Osteoblast (primary cell): ENCODE data around the gene TEX51. TPM values are rescaled to one million over a fixed set of nuclear protein-coding genes. Genes with fewer than 3 reads are reported as not detected.

Source experiments
- DNase-seq: peaks from one replicate; pipeline ENCODE4 v3.0.0; 2011; ENCODE audit warnings: low spot score, mixed read lengths; ENCODE audit not compliant: insufficient read length; ENCODE audit errors: missing footprints
- H2AFZ ChIP-seq: 2 replicates; pipeline ENCODE4 v1.6.0; 2011; ENCODE audit warnings: mild to moderate bottlenecking, low read length
- H3K27ac ChIP-seq: 2 replicates; pipeline ENCODE4 v1.5.1; 2011; ENCODE audit warnings: mild to moderate bottlenecking, low read depth, low read length, moderate library complexity
- H3K27me3 ChIP-seq: 2 replicates; pipeline ENCODE4 v1.6.0; 2012; ENCODE audit warnings: mild to moderate bottlenecking, control low read depth, inconsistent platforms, low read length, moderate library complexity; ENCODE audit not compliant: insufficient read depth
- H3K36me3 ChIP-seq: 2 replicates; pipeline ENCODE4 v1.5.1; 2011; ENCODE audit warnings: mild to moderate bottlenecking, low read length, control low read depth, moderate library complexity; ENCODE audit not compliant: insufficient read depth
- H3K4me1 ChIP-seq: 2 replicates; pipeline ENCODE4 v1.5.1; 2011; ENCODE audit warnings: mild to moderate bottlenecking, low read length, control low read depth, moderate library complexity; ENCODE audit not compliant: insufficient read depth
- H3K4me2 ChIP-seq: 2 replicates; pipeline ENCODE4 v1.6.0; 2011; ENCODE audit warnings: mild to moderate bottlenecking, low read length; ENCODE audit not compliant: insufficient read depth
- H3K4me3 ChIP-seq: fragments of 200-600 bp; sonication (generic); 3 replicates; pipeline ENCODE4 v1.5.1; 2012; ENCODE audit warnings: mild to moderate bottlenecking, low read length, inconsistent platforms; ENCODE audit not compliant: insufficient read depth
- H3K79me2 ChIP-seq: 2 replicates; pipeline ENCODE4 v1.6.0; 2012; ENCODE audit warnings: mild to moderate bottlenecking, low read length, control low read depth, inconsistent platforms; ENCODE audit not compliant: insufficient read depth
- H3K9me3 ChIP-seq: 2 replicates; pipeline ENCODE4 v1.5.1; 2011; ENCODE audit warnings: low read depth, low read length, control low read depth
- H4K20me1 ChIP-seq: 2 replicates; pipeline ENCODE4 v1.6.0; 2012; ENCODE audit warnings: mild to moderate bottlenecking, low read length, control low read depth; ENCODE audit not compliant: insufficient read depth
- total RNA-seq: library from RNA; depleted of rRNA; stranded (reverse); fragments of >200 nt; gene quantifications from 2 replicates; pipeline ENCODE4 v1.2.3, GENCODE V29; 2012
- TF ChIP-seq, protein P1 (sequence below): IDR thresholded peaks from 2 replicates; pipeline ENCODE4 v1.5.1; 2011; ENCODE audit warnings: mild to moderate bottlenecking, low read depth, low read length, moderate library complexity; ENCODE audit errors: extremely low read depth

TEX51 gene
- total RNA-seq, 1 donor: not detected

GRCh38 chr2:126911111-126911796, 12.6 kb downstream of the TEX51 start:
- H2AFZ ChIP-seq: no peak overlapping the region
- no peaks in the 10 kb centered on the region for H3K4me1 ChIP-seq
- H3K4me3 ChIP-seq: no peak overlapping the region
- DNase-seq: no peak
- H3K36me3 ChIP-seq: no peaks in the 10 kb centered on the region
- no peak overlapping the region for H3K27ac ChIP-seq
- no peaks in the 10 kb centered on the region for H4K20me1 ChIP-seq
- no peaks in the 10 kb centered on the region for H3K79me2 ChIP-seq
- no peaks in the 10 kb centered on the region for H3K9me3 ChIP-seq
- no peaks in the 10 kb centered on the region for H3K27me3 ChIP-seq
- TF ChIP-seq, protein P1, sequence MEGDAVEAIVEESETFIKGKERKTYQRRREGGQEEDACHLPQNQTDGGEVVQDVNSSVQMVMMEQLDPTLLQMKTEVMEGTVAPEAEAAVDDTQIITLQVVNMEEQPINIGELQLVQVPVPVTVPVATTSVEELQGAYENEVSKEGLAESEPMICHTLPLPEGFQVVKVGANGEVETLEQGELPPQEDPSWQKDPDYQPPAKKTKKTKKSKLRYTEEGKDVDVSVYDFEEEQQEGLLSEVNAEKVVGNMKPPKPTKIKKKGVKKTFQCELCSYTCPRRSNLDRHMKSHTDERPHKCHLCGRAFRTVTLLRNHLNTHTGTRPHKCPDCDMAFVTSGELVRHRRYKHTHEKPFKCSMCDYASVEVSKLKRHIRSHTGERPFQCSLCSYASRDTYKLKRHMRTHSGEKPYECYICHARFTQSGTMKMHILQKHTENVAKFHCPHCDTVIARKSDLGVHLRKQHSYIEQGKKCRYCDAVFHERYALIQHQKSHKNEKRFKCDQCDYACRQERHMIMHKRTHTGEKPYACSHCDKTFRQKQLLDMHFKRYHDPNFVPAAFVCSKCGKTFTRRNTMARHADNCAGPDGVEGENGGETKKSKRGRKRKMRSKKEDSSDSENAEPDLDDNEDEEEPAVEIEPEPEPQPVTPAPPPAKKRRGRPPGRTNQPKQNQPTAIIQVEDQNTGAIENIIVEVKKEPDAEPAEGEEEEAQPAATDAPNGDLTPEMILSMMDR: no peak
- H3K4me2 ChIP-seq: no peak overlapping the region

DNA sequence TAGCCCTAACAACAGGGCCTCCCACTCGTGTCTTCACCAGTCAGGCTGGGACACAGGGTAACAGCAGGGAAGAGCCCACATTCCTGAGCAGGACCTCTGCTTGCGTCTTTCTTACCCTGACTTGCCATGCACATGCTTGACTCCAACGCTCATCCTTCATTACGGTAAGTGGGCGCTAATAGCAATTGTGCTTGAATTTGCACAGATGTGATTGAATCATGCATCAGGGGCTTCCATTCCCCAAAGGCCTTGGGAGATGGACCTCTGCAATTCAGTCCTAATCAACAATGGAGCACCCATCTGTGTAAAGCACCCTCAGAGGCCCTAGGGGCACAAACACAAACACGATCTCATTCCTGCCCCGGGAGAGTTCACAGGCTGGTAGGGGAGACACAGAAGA, 13.5 kb downstream of the TEX51 start:
- DNase-seq: no peak
- Histone ChIP-seq H4K20me1 (no peaks in the 10 kb centered on the region), H3K27me3 (no peaks in the 10 kb centered on the region), H2AFZ (no peak overlapping the region), H3K79me2 (no peaks in the 10 kb centered on the region), H3K9me3 (no peaks in the 10 kb centered on the region), H3K27ac (no peak overlapping the region), H3K4me2 (no peak overlapping the region), H3K4me3 (no peak overlapping the region), H3K36me3 (no peaks in the 10 kb centered on the region), H3K4me1 (no peaks in the 10 kb centered on the region)
- TF ChIP-seq, protein P1: no peak

DNA sequence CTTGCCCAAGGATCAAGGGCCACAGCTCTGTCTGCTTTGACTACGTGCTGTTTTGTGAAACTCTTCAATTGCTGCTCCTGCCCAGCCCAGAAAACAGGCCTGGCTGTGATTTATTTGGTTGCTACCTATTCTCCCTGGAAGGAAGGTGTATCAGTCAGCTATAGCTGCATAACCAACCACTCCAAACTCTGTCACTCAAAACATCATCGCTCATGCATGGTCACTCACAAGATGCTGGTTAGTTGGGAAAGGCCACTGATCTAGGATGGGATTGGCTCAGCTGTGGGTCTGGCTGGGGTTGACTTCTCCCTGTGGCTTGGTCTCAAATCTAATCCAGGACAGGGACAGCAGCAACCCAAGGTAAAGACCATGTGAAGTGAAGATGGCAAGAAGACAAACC, 14.6 kb downstream of the TEX51 start:
- Histone ChIP-seq H4K20me1 (no peaks in the 10 kb centered on the region), H3K27me3 (no peaks in the 10 kb centered on the region), H3K4me1 (no peaks in the 10 kb centered on the region), H3K36me3 (no peaks in the 10 kb centered on the region), H3K4me3 (no peak overlapping the region), H2AFZ (no peak overlapping the region), H3K79me2 (no peaks in the 10 kb centered on the region), H3K9me3 (no peaks in the 10 kb centered on the region), H3K27ac (no peak overlapping the region), H3K4me2 (no peak overlapping the region)
- TF ChIP-seq, protein P1: no peak
- no peak for DNase-seq

- Histone ChIP-seq H3K9me3 (no peaks in the 10 kb centered on the region), H3K36me3 (no peaks in the 10 kb centered on the region), H3K27me3 (no peaks in the 10 kb centered on the region), H4K20me1 (no peaks in the 10 kb centered on the region), H3K4me1 (no peaks in the 10 kb centered on the region), H3K79me2 (no peaks in the 10 kb centered on the region), H3K4me2 (no peak overlapping the region), H3K4me3 (no peak overlapping the region), H2AFZ (no peak overlapping the region), H3K27ac (no peak overlapping the region)
- no peak for DNase-seq
- TF ChIP-seq, protein P1: no peak
Observed at GRCh38 chr2:126913881-126914615, 15.4 kb downstream of the TEX51 start.
